Measurements from ENCODE around the gene HINT2.

The HINT2 gene

DNA sequence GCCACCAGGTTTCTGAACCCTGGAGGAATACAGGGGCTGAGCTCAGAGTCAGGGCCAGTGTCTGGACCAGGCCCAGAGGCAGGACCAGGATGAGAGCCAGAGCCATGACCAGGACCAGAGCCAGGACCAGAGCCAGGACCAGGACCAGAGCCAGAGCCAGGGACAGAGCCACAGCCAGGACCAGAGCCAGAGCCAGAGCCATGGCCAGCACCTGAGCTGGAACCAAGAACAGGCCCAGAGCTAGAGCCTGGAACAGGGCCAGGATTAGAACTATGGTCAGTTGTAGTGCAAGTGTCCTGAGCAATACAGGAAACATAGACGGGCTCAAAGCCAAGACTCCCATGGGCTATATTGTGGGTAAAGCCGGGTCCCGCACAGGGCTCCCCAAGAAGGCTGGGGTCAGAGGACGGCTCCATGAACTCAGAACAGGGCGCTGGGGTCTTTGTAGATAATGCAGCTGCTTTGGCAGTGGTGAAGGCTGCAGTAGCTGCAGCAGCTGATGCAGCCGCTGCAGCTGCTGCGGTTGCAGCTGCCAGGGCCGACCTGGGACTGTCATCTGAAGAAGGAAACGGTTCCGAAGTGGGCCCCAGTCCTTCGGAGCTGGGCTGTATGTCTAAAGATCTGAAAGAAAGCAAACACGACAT, 3.3 kb downstream of the HINT2 start:
- no peak for DNase-seq

DNA sequence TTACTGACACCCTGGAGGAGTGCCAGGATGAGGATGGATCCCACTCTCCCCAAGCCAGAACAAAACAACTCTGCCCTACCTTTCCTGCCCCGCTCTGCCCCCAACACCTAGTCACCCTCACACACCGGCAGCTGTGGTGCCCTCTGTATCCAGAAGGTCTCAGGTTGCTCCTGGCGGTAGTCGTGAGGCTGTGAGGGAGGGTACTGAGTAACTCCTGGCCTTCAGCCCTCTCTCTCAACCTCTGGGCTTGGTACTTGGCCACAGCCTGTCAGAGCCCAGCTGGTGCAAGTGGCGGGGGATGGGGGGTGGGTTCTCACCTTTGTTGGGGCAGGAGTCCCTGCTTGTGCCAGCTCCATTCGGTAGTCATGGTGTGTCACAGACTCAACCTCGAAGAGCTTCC, 4.7 kb downstream of the HINT2 start:
- no peak for DNase-seq

DNA sequence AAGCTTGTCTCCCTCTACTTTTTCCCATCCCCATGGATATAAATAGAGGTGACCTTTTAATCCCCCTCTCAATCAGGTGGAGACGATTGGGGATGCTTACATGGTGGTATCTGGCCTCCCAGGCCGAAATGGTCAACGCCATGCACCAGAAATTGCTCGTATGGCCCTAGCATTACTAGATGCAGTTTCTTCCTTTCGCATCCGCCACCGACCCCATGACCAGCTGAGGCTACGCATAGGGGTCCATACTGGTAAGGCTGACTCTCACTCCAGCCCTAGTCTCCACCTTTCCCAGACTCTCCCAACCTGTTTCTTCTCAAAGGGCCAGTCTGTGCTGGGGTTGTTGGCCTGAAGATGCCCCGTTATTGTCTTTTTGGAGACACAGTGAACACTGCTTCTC, 6.4 kb downstream of the HINT2 start:
- DNase-seq: no peak

DNA sequence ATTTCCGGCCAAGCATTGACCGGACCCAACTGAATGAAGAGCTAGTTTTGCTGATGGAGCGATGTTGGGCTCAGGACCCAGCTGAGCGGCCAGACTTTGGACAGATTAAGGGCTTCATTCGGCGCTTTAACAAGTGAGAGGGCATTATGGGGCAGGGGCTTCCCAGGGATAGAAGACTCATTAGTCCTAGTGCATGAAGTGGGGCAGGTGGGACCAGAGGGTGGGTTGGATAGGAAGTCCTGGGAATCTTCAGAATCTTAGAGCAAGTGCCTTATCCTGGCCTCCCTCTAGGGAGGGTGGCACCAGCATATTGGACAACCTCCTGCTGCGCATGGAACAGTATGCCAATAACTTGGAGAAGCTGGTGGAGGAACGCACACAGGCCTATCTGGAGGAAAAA, 8.7 kb downstream of the HINT2 start:
- no peak for DNase-seq

DNA sequence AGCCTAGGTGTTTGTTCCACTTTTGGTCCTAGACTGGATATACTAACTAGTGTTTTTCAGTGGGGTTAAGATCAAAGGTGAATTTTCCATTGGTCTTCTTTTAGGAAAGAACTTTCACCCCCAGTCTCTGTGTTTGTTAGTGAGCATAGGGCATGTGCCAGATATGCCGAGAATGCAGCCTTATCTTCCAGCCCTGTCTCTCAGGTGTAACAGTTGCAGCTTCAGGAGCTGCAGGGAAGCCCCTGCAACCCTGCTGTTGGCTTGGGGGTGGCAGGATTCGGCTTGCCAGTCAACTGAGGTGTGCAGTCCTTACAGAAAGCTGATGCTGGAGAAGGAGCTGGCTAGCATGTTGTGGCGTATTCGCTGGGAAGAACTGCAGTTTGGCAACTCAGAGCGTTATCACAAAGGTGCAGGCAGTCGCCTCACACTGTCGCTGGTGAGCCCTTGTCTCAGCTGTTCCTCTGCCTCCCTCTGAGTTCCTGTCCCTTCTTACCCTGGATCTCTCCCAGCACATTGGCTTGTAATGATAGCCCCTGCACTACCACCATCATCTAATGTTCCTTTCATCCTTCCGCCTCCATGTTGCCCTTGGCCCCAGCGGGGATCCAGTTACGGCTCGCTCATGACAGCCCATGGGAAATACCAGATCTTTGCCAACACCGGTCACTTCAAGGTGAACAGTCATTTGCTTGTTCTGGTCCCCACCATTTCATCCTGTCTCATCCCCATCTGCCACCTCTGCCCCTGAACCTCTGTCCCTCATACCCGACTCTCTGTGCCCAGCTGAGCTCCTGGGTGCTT, 13.3 kb downstream of the HINT2 start:
- no peak for DNase-seq

DNA sequence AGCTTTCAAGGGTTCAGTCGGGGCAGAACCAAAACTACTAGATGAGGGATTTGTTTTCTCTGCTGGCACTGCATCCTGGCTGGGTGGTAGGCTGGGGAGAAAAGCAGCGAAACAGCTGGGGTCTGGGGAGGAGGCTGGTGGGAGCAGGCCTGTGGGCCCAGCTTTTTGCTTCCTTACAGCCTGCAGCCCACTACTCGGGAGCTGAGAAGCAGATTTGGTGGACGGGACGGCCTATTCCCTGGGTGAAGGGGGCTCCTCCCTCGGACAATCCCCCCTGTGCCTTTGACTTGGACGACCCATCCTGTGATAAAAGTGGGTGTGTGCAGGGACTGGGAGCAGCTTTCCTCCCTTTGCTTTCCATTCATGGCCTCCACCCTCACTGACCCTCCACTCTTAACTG, 14.3 kb downstream of the HINT2 start:
- no peak for DNase-seq

DNA sequence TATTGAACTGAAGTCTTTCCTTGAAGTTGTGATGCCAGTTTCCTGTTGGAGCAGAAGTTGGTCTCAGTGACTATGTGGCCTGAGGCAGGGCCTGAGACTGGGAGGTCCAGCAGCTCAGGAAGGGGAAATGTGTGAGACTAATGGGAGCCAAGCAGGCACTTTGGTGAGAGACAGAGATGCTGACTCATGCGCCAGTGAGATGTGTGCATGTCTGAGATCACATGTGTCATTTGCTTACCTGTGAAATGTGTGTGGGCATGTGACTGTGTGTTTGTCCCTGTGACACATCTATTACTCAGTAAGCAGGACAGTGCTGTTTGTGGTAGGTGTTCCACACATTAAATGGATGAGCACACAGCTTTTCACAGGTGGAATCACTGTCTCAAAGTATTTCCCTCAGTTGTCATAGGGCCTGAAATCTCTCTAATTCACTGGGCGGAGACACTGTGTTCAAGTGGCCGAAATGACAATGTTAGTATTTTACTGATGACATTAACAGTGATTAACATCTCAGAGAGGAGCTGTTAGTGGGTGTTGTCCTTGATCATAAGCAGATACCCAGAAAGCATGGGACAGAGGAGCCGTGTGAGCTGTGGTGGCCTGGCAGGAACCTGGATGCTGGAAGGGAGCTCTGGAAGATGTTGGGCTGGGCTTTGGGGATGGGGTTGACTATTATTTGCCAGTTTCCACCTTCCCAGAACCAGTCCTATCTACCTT, 16.0 kb downstream of the HINT2 start:
- no peak for DNase-seq

DNA sequence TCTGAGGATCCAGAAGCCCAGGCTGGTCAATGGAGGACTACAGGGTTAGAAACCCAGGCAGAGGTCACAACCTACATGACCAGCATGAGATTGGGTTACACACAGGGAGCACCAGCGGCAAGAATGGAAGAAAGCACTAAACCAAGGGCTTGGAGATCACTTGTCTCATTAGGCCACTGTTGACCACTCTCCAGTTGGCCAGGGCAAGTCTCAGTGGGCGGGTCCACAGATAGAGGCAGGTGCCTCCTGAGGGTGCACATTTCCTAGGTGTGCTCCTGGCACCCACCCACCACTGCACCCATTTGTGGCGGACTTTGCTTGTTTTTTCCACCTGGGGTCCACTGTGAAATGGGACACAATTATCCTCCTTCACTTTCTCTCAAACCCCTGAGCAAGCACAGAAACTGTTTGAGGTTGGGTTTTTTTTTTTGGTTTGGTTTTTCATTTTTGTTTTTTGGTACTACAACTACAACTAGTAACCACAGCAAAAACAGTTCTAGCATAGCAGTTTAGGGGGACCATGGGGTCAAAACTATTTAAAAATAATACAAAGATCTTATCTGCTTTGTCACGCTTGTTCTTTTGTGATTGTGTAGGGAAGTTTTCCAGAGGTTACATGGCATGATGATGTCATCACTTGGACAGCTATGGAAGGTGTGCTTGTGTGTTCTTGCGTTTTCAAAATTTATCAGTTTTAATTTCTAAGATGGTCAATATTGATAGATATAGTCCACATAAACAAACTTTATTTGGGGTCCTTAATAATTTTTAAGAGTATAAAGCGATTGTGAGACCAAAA, 17.3 kb downstream of the HINT2 start:
- no peak for DNase-seq

DNA sequence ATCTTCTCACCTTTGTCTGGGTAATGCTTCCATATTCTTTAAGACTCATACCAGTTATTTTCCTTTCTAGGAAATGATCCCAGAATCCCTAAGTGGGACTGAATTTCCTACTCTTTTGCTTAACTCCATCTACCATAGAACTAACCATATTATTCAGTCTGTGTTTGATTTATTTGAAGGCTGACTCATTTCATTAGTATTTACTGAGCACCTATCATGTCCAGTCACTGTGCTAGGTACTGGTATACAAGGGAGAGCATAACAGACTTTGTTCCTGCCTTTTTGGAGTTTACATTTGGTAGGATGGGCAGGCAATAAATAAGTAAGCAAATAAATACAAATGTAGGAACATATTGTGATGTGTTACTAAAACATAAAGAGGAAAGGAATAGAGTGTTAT, 19.1 kb downstream of the HINT2 start:
- no peak for DNase-seq

DNA sequence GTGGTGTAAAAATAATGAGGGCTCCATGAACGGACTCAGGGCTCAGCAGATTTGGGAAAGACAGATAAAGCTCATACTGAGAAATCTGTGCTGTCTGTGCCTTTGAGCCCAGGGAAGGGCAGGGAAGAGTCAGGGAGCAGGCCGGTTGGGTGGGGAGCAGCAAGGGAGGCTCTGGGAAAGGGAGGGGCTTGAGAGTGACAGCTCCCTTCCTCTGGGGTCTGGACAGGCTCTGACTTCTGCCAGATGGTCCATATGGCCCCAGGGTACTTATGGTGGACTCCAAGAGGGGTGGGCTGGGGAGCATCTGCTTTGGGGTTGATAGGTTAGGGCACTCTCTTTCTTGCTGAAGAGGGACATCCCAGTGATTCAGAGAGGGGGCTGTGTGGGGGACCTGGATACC, 21.4 kb downstream of the HINT2 start:
- no peak for DNase-seq

DNA sequence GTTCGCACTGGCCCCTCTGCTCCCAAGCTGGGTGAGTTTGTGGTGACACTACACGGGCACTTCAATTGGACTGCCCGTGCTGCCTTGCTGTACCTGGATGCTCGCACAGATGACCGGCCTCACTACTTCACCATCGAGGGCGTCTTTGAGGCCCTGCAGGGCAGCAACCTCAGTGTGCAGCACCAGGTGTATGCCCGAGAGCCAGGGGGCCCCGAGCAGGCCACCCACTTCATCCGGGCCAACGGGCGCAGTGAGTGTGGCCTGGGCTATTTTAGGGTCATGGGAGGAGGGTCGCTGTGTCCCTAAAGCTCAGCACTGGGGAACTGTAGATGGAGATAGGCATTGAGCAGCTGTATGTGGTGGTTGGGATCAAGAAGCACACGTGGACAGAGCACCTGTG, 22.0 kb downstream of the HINT2 start:
- DNase-seq: no peak

DNA sequence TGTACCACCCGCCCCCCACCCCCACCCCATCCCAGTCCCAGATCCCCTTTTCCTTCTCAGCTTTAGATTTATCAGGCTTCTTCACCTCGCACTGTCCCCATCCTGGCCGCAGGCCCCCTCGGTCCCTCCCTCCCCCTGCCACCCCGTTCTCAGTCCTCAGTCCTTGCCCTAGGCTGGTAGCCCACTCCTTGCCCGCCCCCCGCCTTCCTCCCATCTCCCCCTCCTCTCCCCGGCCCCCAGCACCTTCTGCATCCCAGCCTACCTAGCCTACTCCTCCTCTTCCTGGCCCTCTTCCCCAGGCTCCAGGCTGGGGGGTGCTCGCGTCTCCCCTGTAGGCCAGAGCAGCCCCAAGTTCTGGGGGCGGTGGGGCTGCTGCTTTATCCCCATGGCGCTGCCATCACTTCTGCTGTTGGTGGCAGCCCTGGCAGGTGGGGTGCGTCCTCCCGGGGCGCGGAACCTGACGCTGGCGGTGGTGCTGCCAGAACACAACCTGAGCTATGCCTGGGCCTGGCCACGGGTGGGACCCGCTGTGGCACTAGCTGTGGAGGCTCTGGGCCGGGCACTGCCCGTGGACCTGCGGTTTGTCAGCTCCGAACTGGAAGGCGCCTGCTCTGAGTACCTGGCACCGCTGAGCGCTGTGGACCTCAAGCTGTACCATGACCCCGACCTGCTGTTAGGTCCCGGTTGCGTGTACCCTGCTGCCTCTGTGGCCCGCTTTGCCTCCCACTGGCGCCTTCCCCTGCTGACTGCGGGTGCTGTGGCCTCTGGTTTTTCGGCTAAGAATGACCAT, 22.6 kb downstream of the HINT2 start:
- DNase-seq: no peak

DNA sequence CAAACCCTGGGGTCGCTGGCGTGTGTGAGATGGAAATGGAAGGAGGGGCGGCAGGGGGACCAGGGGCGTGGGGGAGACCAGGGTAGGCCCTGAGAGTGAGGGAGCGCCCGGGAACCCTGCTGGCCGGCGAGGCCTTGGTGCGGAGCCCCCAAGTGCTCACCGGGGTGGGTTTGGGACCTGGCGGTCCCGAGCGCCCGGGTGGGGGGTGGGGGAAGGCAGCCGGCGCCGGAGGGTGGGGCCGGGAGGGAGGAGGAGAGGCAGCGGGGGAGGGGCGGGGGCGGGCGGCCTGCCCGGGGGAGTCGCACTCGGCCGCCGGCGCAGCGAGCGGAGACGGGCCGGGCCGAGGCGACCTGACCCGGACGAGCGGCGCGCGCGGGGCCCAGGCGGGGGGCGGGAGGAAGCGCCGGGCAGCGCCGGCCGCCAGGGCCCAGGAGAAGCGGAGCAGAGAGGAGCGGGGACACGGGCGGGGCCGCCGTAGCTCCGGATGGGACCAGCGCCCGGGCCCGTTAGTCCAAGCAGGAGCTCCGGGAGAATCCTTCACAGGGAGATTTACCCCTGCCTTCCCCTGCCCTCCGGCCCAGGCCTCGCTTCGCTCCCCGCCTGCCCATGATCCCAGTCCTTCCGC, 23.4 kb downstream of the HINT2 start, which contains the start of gene NPR2:
TSS of gene NPR2 (plus strand) at position 295 of the 625 bp plus-strand sequence. CDS start 818 bp downstream, outside the sequence.
- DNase-seq: no peak

DNA sequence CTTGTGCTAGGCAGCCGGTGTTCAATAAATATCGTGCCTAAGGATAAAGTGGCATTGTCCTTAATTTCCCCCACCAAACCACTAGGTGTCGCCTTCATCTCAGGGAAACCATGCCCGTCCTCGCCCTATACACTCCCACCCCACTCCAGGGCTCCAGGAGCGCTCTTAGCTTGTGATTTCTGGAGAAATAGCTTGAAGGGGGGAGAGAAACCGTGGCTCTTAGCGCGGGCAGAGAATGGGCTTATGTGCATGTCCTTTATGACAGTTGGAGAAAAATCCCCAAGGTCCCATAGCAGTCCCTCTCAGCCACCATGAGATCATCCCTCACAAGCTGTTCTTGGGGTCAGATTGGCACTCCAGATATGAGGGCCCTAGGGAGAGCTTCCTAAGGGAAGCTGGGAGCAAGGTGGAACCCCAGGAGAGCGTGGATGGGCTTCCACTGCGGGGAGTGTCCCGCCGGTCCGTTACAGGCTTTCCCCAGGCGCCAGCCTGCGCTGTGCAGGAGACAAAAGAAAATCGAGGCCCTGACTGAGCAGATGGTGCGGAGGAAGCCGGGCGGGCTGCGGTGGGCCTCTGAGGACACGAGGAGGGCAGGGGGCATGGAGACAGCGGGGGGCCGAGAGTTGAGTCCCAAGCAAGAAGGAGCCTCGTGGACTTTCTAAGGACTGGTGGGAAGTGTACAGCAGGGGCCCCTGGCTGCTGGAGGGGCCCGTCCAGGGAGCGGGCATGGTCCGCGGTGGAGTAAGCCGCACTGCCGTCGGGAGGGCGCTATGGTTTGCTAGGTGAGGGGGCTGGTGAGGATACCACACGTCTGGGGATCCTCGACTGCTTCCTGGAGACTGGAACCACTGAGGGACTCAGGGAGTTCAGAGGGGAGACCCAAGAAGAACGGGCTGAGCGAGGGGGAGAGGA, 24.2 kb downstream of the HINT2 start:
- DNase-seq: peak; percentile 79

DNA sequence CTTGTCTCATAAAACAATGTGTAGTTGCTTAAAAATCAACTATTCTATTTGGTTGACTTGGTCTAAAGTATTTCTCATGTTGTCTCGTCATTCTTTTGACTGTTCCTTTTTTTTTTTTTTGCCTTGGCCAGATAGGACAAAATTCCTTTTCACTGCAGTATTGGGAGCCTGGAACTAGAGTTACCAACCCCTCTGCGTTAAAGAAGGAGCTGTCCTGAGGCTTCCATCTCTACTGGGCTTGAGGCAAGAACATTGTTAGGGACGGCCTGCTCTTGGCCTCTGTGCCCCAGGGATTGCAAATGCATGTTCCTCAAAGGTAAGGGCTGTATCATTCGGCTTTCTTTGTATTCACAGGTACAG, 24.8 kb downstream of the HINT2 start:
- no peak for DNase-seq

DNA sequence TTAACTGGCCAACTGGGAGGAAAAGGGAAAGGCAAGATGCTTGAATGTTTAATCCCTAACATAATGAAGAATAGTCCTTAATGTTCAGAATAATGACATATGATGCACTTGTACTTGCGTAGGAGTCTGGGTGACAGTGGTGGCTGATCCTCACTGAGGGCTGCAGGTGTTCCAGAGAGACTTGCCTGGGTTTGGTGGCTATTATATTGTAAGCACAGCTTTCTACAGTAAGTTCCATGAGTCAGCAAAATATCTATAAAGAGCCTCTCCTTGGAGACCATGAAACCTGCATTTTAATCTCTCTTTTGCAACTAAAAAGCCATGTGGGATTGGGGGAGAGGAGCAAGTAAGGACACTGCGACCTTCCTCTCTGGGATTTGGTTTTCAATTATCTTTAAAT, 25.3 kb downstream of the HINT2 start:
- no peak for DNase-seq

DNA sequence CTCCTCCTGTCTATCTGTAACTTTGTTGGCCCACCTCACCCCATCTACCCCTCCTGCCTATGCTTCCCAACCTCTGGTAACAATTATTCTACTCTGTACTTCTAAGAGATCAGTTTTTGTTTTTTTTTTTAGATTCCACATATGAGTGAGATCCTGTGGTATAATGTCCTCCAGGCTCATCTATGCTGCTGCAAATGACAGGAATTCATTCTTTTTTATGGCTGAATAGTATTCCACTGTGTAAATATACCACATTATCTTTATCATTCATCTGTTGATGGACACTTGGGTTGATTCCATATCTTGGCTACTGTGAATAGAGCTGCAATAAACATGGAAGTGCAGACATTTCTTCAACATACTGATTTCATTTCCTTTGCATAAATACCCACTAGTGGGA, 31.4 kb downstream of the HINT2 start:
- no peak for DNase-seq

DNA sequence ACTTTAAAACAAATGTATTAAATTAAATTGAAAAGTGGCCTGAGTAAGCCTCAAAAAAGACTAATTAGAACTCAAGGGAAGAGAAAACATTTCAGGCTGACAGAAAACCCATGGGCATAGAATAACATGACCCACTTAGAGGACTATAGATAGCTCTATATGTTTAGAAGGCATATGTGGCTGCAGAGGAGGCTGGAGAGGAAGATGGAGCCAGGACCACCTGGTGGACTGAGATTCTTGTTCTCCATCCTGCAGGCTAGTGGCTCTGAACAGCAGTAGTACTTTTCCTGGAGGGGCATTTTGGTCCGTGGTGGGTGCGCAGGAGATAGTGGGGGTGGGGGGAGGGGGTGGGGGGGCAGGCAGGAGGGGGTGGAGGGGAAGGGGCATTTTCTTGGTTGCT, 33.8 kb downstream of the HINT2 start:
- DNase-seq: no peak

DNA sequence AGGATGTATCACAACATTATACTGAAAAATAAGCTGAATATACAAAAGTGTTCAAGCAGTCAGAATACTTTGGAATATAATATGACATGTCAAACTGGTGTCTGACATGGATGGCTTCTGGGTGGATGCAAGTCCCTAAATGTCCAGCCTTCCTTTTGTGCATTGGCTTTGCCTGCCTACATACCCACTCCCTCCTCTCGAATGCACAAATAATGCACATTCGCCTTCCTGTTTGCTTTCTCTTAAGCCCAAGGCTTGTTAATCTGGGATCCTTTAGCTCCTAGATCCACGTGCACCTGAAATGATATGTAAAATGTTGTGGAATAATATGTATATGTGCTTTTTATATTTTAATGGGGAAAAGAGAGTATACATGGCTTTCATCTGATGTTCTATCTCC, 36.3 kb downstream of the HINT2 start:
- no peak for DNase-seq

DNA sequence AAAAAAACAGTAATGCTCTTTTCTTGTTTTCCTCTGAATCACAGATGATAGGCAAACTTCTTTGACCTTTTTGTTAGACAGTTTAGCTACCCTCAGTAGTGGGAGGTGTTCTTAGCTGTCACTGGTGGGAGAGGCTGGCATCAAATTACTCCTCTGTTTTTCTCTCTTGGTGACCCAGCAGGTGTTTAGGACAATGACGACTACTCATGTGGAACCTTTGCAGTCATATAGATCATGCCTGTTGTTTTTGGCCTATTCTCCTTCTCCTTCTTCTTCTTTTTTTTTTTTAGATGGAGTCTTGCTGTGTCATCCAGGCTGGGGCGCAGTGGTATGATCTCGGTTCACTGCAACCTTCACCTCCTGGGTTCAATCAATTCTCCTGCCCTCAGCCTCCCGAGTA, 38.8 kb downstream of the HINT2 start:
- DNase-seq: peak; percentile 74

All from NCI-H1105 (cell line).